Liver (tissue), 3 donors: ENCODE measurements around the gene RNF212.

Source experiments
- EGR1 ChIP-seq, 2 donors: IDR thresholded peaks; 2 replicates each; pipeline ENCODE4 v1.6.1; 2016 to 2018; ENCODE audit warnings: antibody characterized with exemption in 2 of 2, low read depth in 2 of 2
- HNF4G ChIP-seq: IDR thresholded peaks from 2 replicates; pipeline ENCODE4 v1.6.1; 2016; ENCODE audit warnings: antibody characterized with exemption
- RAD21 ChIP-seq, 2 donors: IDR thresholded peaks; 2 replicates each; pipeline ENCODE4 v1.6.1; 2016; ENCODE audit warnings: antibody characterized with exemption in 2 of 2, mild to moderate bottlenecking in 2 of 2
- RXRA ChIP-seq, 2 donors: IDR thresholded peaks; 2 replicates each; pipeline ENCODE4 v1.6.1; 2017 to 2018; ENCODE audit warnings: antibody characterized with exemption in 2 of 2, mild to moderate bottlenecking in 1 of 2
- TF ChIP-seq, protein P1 (sequence below): fragments of 150-350 bp; IDR thresholded peaks from 2 replicates; pipeline ENCODE4 v1.5.1; 2017; ENCODE audit warnings: improper control_type of control experiment, low read depth, low read length; ENCODE audit not compliant: missing input control
- TF ChIP-seq, protein P2 (sequence below): IDR thresholded peaks from 2 replicates; pipeline ENCODE4 v1.6.1; 2016; ENCODE audit warnings: antibody characterized with exemption
- TF ChIP-seq, protein P3 (sequence below): IDR thresholded peaks from 2 replicates; pipeline ENCODE4 v1.6.1; 2016; ENCODE audit warnings: antibody characterized with exemption, mild to moderate bottlenecking
- TF ChIP-seq, protein P4 (sequence below): IDR thresholded peaks from 2 replicates; pipeline ENCODE4 v1.6.1; 2016; ENCODE audit warnings: antibody characterized with exemption
- TF ChIP-seq, protein P5 (sequence below): IDR thresholded peaks from 2 replicates; pipeline ENCODE4 v1.6.1; 2016; ENCODE audit warnings: antibody characterized with exemption
- donor health status: healthy.
- donor health status: healthy.

DNA sequence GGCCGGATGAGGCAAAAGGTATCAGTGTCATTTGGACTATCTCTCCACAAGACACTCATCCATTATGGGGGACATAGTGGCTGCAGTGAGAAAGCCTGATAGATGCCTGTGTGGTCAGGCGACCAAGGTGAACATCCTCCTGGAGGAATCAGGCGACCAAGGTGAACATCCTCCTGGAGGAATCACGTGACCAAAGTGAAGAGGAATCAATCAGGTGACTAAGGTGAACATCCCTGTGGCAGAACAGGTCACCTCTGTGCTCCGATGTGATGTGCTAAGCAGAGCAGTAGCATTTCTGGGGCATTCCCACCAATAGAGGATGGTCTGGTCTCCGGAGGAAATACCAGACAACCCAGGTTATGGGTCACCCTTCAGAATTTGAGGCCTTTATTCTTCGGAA, 44.0 kb downstream of the RNF212 start:
- TF ChIP-seq, protein P1, sequence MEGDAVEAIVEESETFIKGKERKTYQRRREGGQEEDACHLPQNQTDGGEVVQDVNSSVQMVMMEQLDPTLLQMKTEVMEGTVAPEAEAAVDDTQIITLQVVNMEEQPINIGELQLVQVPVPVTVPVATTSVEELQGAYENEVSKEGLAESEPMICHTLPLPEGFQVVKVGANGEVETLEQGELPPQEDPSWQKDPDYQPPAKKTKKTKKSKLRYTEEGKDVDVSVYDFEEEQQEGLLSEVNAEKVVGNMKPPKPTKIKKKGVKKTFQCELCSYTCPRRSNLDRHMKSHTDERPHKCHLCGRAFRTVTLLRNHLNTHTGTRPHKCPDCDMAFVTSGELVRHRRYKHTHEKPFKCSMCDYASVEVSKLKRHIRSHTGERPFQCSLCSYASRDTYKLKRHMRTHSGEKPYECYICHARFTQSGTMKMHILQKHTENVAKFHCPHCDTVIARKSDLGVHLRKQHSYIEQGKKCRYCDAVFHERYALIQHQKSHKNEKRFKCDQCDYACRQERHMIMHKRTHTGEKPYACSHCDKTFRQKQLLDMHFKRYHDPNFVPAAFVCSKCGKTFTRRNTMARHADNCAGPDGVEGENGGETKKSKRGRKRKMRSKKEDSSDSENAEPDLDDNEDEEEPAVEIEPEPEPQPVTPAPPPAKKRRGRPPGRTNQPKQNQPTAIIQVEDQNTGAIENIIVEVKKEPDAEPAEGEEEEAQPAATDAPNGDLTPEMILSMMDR = no peak
- TF ChIP-seq, protein P2, sequence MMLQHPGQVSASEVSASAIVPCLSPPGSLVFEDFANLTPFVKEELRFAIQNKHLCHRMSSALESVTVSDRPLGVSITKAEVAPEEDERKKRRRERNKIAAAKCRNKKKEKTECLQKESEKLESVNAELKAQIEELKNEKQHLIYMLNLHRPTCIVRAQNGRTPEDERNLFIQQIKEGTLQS = no peak
- TF ChIP-seq EGR1 (IDR thresholded peaks at IDR 0.05; ENCODE audit: low read depth in 2 of 2) = no peak
- TF ChIP-seq, protein P3, sequence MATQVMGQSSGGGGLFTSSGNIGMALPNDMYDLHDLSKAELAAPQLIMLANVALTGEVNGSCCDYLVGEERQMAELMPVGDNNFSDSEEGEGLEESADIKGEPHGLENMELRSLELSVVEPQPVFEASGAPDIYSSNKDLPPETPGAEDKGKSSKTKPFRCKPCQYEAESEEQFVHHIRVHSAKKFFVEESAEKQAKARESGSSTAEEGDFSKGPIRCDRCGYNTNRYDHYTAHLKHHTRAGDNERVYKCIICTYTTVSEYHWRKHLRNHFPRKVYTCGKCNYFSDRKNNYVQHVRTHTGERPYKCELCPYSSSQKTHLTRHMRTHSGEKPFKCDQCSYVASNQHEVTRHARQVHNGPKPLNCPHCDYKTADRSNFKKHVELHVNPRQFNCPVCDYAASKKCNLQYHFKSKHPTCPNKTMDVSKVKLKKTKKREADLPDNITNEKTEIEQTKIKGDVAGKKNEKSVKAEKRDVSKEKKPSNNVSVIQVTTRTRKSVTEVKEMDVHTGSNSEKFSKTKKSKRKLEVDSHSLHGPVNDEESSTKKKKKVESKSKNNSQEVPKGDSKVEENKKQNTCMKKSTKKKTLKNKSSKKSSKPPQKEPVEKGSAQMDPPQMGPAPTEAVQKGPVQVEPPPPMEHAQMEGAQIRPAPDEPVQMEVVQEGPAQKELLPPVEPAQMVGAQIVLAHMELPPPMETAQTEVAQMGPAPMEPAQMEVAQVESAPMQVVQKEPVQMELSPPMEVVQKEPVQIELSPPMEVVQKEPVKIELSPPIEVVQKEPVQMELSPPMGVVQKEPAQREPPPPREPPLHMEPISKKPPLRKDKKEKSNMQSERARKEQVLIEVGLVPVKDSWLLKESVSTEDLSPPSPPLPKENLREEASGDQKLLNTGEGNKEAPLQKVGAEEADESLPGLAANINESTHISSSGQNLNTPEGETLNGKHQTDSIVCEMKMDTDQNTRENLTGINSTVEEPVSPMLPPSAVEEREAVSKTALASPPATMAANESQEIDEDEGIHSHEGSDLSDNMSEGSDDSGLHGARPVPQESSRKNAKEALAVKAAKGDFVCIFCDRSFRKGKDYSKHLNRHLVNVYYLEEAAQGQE = no peak
- TF ChIP-seq, protein P4, sequence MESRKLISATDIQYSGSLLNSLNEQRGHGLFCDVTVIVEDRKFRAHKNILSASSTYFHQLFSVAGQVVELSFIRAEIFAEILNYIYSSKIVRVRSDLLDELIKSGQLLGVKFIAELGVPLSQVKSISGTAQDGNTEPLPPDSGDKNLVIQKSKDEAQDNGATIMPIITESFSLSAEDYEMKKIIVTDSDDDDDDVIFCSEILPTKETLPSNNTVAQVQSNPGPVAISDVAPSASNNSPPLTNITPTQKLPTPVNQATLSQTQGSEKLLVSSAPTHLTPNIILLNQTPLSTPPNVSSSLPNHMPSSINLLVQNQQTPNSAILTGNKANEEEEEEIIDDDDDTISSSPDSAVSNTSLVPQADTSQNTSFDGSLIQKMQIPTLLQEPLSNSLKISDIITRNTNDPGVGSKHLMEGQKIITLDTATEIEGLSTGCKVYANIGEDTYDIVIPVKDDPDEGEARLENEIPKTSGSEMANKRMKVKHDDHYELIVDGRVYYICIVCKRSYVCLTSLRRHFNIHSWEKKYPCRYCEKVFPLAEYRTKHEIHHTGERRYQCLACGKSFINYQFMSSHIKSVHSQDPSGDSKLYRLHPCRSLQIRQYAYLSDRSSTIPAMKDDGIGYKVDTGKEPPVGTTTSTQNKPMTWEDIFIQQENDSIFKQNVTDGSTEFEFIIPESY = no peak
- TF ChIP-seq, protein P5, sequence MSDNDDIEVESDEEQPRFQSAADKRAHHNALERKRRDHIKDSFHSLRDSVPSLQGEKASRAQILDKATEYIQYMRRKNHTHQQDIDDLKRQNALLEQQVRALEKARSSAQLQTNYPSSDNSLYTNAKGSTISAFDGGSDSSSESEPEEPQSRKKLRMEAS = no peak
- no peak for TF ChIP-seq RAD21 (IDR thresholded peaks at IDR 0.05)
- TF ChIP-seq RXRA (IDR thresholded peaks at IDR 0.05) = no peak
- TF ChIP-seq HNF4G = no peak
